Progenitor cell of endocrine pancreas (in vitro differentiated cells): ENCODE data around the gene BRD1. TPM values are rescaled to one million over a fixed set of nuclear protein-coding genes. Genes with fewer than 3 reads are reported as not detected.
A peak's percentile ranks its signal among the peaks of the same experiment; 100 is the strongest.

Source experiments
- DNase-seq: peaks from one replicate; pipeline ENCODE4 v3.0.0; 2021; ENCODE audit warnings: low spot score; ENCODE audit not compliant: unreplicated experiment
- H3K27ac Mint-ChIP-seq: 2 replicates; pipeline ENCODE4 v1.8.0; 2021; ENCODE audit warnings: mild to moderate bottlenecking, moderate library complexity, mixed read lengths
- H3K27me3 Mint-ChIP-seq: 2 replicates; pipeline ENCODE4 v1.8.0; 2021; ENCODE audit warnings: mixed read lengths
- H3K36me3 Mint-ChIP-seq: 2 replicates; pipeline ENCODE4 v1.8.0; 2022; ENCODE audit warnings: mixed read lengths; ENCODE audit not compliant: insufficient read depth
- H3K4me1 Mint-ChIP-seq: 2 replicates; pipeline ENCODE4 v1.8.0; 2021; ENCODE audit warnings: low read depth, mixed read lengths
- H3K4me3 Mint-ChIP-seq: 2 replicates; pipeline ENCODE4 v1.8.0; 2021; ENCODE audit warnings: low read depth, mild to moderate bottlenecking, moderate library complexity, mixed read lengths
- H3K9me3 Mint-ChIP-seq: 2 replicates; pipeline ENCODE4 v1.8.0; 2021; ENCODE audit warnings: low read depth, mixed read lengths
- total RNA-seq: library from RNA; stranded (reverse); gene quantifications from 2 replicates; pipeline ENCODE4 v1.2.1, GENCODE V29; 2021
- TF ChIP-seq, protein P1 (sequence below): fragments of 200-600 bp; sonication (generic); IDR thresholded peaks from one replicate; pipeline ENCODE4 v1.5.0; 2021; ENCODE audit warnings: antibody characterized with exemption, mild to moderate bottlenecking; ENCODE audit not compliant: unreplicated experiment

Gene BRD1
- total RNA-seq, 1 donor from 2014 or later, result 65.7 TPM

- Mint-ChIP-seq H3K36me3 (no peaks in the 10 kb centered on the region), H3K9me3 (no peaks in the 10 kb centered on the region), H3K27me3 (peaks cover 61% of the 10 kb centered on the region), H3K4me1 (peaks cover 2% of the 10 kb centered on the region), H3K4me3 (no peak overlapping the region), H3K27ac (no peak overlapping the region)
- DNase-seq, result no peak
- TF ChIP-seq, protein P1, sequence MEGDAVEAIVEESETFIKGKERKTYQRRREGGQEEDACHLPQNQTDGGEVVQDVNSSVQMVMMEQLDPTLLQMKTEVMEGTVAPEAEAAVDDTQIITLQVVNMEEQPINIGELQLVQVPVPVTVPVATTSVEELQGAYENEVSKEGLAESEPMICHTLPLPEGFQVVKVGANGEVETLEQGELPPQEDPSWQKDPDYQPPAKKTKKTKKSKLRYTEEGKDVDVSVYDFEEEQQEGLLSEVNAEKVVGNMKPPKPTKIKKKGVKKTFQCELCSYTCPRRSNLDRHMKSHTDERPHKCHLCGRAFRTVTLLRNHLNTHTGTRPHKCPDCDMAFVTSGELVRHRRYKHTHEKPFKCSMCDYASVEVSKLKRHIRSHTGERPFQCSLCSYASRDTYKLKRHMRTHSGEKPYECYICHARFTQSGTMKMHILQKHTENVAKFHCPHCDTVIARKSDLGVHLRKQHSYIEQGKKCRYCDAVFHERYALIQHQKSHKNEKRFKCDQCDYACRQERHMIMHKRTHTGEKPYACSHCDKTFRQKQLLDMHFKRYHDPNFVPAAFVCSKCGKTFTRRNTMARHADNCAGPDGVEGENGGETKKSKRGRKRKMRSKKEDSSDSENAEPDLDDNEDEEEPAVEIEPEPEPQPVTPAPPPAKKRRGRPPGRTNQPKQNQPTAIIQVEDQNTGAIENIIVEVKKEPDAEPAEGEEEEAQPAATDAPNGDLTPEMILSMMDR, result no peak
These were observed 21.7 kb upstream of the BRD1 start for GRCh38 chr22:49849161-49850020.

DNA sequence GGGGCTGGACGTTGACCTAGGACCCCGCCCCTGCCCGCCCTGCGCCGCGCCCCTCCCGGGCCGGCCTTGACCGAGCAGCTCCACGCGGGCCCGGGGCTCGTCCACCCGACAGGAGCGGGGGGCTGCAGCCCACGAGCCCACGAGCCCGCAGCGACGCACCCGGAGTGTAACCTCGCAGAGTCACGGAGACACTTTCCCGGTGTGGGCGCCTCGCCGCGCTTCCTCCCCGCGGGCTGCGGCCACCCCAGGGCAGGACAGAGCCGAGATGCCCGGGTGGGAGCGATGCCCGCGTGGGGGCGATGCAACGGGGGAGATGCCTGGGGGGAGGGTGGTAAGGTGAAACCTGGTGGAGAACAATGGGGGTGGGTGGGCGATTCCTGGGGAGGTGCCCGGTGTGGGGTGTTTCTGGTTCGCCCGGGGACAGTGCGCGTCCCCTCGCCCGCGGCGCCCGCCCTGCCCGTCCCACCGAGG lies 21.1 kb upstream of the BRD1 start:
- TF ChIP-seq, protein P1, result no peak
- Mint-ChIP-seq H3K27ac (no peak overlapping the region), H3K27me3 (peaks cover 64% of the 10 kb centered on the region), H3K4me1 (peaks cover 2% of the 10 kb centered on the region), H3K9me3 (no peaks in the 10 kb centered on the region), H3K4me3 (no peak overlapping the region), H3K36me3 (no peaks in the 10 kb centered on the region)
- no peak for DNase-seq

DNA sequence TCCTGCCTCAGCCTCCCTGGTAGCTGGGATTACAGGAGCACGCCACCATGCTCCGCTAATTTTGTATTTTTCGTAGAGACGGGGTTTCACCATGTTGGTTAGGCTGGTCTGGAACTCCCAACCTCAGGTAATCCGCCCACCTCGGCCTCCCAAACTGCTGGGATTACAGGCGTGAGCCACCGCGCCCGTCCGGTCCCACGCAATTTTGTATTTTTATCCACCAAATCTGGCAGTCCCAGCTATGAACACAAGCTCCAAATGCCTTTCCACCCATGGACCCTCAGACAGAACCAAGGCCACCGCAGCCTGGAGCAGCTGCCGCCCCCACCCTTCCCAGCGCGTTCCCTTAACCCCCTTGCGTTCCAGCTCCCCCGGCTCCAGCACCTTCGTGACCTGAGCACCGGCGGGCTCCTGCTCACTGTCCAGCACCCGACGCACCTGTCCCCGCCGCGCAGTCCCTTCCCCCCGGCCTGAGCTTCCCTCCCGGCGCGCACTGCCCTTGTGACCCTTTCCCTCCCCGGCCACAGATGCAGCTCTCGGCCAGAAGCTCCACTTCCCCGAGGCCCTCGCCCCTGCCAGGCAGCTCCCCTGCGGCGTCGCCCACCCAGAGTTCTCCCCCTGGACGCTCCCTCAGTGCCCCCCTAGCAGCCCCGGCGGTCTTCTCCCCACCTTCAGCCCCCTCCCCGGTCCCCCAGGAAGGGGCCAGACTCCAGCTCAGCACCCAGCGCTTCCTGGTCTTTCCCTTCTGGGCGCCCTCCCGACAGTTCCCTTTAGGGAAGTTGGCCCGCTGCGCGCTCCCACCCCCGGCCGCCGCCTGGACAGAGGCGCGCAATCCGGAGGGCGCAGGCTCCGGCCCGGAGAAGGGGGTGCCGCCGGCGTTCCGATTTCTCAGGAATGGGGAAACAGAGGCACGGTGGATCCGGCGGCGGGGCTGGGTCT lies 20.3 kb upstream of the BRD1 start:
- peak overlapping the region; percentile 57 for H3K4me3 Mint-ChIP-seq
- H3K27me3 Mint-ChIP-seq, result peaks cover 64% of the 10 kb centered on the region
- H3K9me3 Mint-ChIP-seq, result no peaks in the 10 kb centered on the region
- H3K36me3 Mint-ChIP-seq, result no peaks in the 10 kb centered on the region
- no peak overlapping the region for H3K27ac Mint-ChIP-seq
- TF ChIP-seq, protein P1, result no peak
- peaks cover 2% of the 10 kb centered on the region for H3K4me1 Mint-ChIP-seq
- no peak for DNase-seq

DNA sequence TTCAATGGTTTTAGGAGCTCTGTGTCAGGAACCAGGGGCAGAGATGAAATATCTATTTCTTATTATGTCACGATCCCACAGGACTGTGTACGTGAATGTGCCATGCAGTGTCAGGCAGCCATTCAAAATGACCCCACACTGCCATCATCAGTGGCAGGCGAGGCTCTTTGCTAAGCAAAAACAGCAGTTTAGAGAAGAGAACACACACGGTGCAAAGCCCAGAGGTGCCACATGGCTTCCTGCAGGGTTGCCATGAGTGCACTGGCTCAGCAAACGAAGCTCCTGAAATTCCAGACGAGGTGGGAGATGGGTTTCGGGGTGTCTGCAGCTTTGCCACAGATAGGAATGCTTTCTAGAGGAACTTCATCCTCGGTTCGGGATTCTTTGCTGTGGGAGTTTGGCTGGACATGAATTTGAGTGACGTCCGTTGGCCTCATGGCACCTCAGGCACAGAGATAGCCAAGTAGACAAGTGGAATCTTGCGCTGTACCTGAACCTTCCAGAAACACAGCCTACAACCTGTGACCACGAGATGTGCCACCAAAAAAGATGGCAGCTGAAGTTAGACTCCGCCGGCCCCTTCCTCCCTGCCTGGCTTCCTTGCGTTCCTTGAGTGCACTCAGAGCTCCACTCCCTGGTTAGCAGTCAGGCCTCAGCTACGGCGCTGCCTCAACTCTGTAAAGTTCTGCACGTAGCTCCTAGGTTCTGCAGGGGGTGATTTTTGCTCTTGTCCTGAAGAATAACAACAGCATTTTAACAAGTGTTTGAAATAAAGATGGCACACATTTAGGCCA lies 18.2 kb upstream of the BRD1 start:
- TF ChIP-seq, protein P1, result no peak
- Mint-ChIP-seq H3K4me1 (no peaks in the 10 kb centered on the region), H3K36me3 (no peaks in the 10 kb centered on the region), H3K9me3 (no peaks in the 10 kb centered on the region), H3K27me3 (peaks cover 53% of the 10 kb centered on the region), H3K27ac (no peak overlapping the region), H3K4me3 (no peak overlapping the region)
- DNase-seq, result no peak
